Measurements from ENCODE around the gene CADM2.

DNA sequence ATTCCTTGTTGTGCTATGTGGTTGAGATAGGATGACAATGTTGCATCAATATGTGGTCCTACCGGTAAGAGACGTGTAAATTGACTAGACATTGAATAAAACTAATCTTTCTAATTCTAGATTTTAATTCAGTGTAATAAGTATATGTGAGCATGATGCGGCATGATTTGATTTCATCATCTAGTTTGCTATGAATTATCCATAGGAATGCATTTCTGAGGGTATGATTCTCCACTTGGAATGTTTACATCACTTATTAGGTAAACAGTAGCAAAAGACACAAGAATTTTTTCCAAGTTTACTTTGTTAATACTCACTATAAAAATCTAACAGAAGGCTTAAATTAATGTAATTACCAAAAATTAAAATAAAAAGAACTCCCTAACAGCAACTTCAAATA is 353.5 kb downstream of the CADM2 start:
- TF ChIP-seq, protein P1, sequence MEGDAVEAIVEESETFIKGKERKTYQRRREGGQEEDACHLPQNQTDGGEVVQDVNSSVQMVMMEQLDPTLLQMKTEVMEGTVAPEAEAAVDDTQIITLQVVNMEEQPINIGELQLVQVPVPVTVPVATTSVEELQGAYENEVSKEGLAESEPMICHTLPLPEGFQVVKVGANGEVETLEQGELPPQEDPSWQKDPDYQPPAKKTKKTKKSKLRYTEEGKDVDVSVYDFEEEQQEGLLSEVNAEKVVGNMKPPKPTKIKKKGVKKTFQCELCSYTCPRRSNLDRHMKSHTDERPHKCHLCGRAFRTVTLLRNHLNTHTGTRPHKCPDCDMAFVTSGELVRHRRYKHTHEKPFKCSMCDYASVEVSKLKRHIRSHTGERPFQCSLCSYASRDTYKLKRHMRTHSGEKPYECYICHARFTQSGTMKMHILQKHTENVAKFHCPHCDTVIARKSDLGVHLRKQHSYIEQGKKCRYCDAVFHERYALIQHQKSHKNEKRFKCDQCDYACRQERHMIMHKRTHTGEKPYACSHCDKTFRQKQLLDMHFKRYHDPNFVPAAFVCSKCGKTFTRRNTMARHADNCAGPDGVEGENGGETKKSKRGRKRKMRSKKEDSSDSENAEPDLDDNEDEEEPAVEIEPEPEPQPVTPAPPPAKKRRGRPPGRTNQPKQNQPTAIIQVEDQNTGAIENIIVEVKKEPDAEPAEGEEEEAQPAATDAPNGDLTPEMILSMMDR (IDR thresholded peaks at IDR 0.05): no peak
- TF ChIP-seq POLR2A (IDR thresholded peaks at IDR 0.05) (no peak), EP300 (IDR thresholded peaks at IDR 0.05) (no peak)
